Cardiac fibroblast (primary cell): Measurements from ENCODE around the gene ITIH1.

Experiments
- DNase-seq, 2 donors: peaks; one replicate each; pipeline versions ENCODE4 v3.0.0 to v3.0.0-alpha.2; 2010; ENCODE audit warnings: low read depth in 2 of 2
- H3K4me3 ChIP-seq, 2 donors: replicated peaks in 1 of 2; 1 replicate in 1 of 2; 2 replicates in 1 of 2; pipeline ENCODE4 v1.5.1; 2011; ENCODE audit warnings: low read depth in 2 of 2, low read length in 2 of 2, mild to moderate bottlenecking in 2 of 2, moderate library complexity in 1 of 2
- CTCF ChIP-seq: IDR thresholded peaks from one replicate; pipeline ENCODE4 v1.5.1; 2011; ENCODE audit warnings: low read depth, mild to moderate bottlenecking, low read length, inconsistent platforms

Gene ITIH1

GRCh38 chr3:52831500-52832301, 54.3 kb downstream of the ITIH1 start:
- DNase-seq, result peak; percentile 70 to 85
- TF ChIP-seq CTCF, result no peak

GRCh38 chr3:52833202-52833601, 55.8 kb downstream of the ITIH1 start:
- no peak for DNase-seq
- no peak overlapping the region for H3K4me3 ChIP-seq
- no peak for TF ChIP-seq CTCF

More at GRCh38 chr3:52831500-52832301, 54.3 kb downstream of the ITIH1 start:
- H3K4me3 ChIP-seq, result no peak overlapping the region

GRCh38 chr3:52834871-52835501, 57.6 kb downstream of the ITIH1 start, which contains the start of gene MUSTN1:
Gene MUSTN1 (minus strand): TSS chr3:52835019. CDS start chr3:52834948, 71 bp downstream.
- no peak within 1 kb of the TSS for H3K4me3 ChIP-seq
- peak in 1 of 2 donors; percentile 39 for DNase-seq
- no peak for TF ChIP-seq CTCF

GRCh38 chr3:52835766-52836470, 58.5 kb downstream of the ITIH1 start:
- H3K4me3 ChIP-seq, result no peak overlapping the region
- TF ChIP-seq CTCF, result no peak
- no peak for DNase-seq

GRCh38 chr3:52836471-52836845, 59.1 kb downstream of the ITIH1 start:
- no peak for TF ChIP-seq CTCF
- H3K4me3 ChIP-seq, result no peak overlapping the region
- DNase-seq, result no peak

GRCh38 chr3:52836986-52837385, 59.6 kb downstream of the ITIH1 start:
- DNase-seq, result no peak
- TF ChIP-seq CTCF, result no peak
- H3K4me3 ChIP-seq, result no peak overlapping the region
